Tibial nerve (tissue), 4 donors: ENCODE data around the gene PRRG4. TPM values are rescaled to one million over a fixed set of nuclear protein-coding genes. Genes with fewer than 3 reads are reported as not detected.
"Not testable (repeated sequence)": the region's sequence is repeated elsewhere in the genome, so short reads cannot be mapped to it uniquely, and the experiment has no call there.

Experiments used
- DNase-seq, 2 donors: peaks; one replicate each; pipeline ENCODE4 v3.0.0-alpha.2; 2019; ENCODE audit warnings: low spot score in 2 of 2
- H3K27ac ChIP-seq, 4 donors: fragments of 200-600 bp; sonication (generic) in 3 of 4; one replicate each; pipeline ENCODE4 v1.5.1; 2017 to 2019; ENCODE audit warnings: mild to moderate bottlenecking in 1 of 4
- H3K27me3 ChIP-seq, 2 donors: fragments of 200-600 bp; sonication (generic) in 1 of 2; one replicate each; pipeline versions ENCODE4 v1.5.1 to v1.6.0; 2017 to 2019
- H3K36me3 ChIP-seq, 3 donors: fragments of 200-600 bp; sonication (generic); one replicate each; pipeline ENCODE4 v1.5.1; 2018 to 2019
- H3K4me1 ChIP-seq, 4 donors: fragments of 200-600 bp; sonication (generic) in 3 of 4; one replicate each; pipeline ENCODE4 v1.5.1; 2017 to 2019
- H3K4me3 ChIP-seq, 4 donors: fragments of 200-600 bp; sonication (generic) in 3 of 4; one replicate each; pipeline ENCODE4 v1.5.1; 2017 to 2019; ENCODE audit warnings: mild to moderate bottlenecking in 1 of 4, moderate library complexity in 1 of 4
- H3K9me3 ChIP-seq, 4 donors: fragments of 200-600 bp; sonication (generic) in 3 of 4; one replicate each; pipeline ENCODE4 v1.5.1; 2017 to 2019
- EP300 ChIP-seq, 2 donors: sonication (generic); formaldehyde crosslinking; IDR thresholded peaks; one replicate each; pipeline ENCODE4 v1.6.1; 2017; ENCODE audit warnings: antibody characterized with exemption in 2 of 2, mild to moderate bottlenecking in 1 of 2
- POLR2A ChIP-seq, 2 donors: fragments of 450-650 bp; IDR thresholded peaks; one replicate each; pipeline ENCODE4 v1.6.1; 2017; ENCODE audit warnings: antibody characterized with exemption in 2 of 2, mild to moderate bottlenecking in 2 of 2, moderate library complexity in 2 of 2
- WGBS, 2 donors: methylation state at CpG; one replicate each; pipeline ENCODE4 v1.1.5; 2018; 5-methylcytosine and 5-hydroxymethylcytosine counted together
- total RNA-seq, 4 donors: library from RNA; depleted of rRNA; stranded (reverse); fragments of >200 nt; gene quantifications; one replicate each; pipeline ENCODE4 v1.1.0, GENCODE V29; 2016
- TF ChIP-seq, protein P1 (sequence below), 5 experiments: fragments of 200-600 bp in 3 of 5; fragments of 450-650 bp in 2 of 5; sonication (generic) in 3 of 5; IDR thresholded peaks; one replicate each; pipeline ENCODE4 v1.5.1; 2016 to 2019; ENCODE audit warnings: antibody characterized with exemption in 5 of 5, mild to moderate bottlenecking in 3 of 5, moderate library complexity in 2 of 5

Gene PRRG4
- total RNA-seq, result 10 to 100 TPM; 15.0 to 30.8 (median 28.3) TPM

DNA sequence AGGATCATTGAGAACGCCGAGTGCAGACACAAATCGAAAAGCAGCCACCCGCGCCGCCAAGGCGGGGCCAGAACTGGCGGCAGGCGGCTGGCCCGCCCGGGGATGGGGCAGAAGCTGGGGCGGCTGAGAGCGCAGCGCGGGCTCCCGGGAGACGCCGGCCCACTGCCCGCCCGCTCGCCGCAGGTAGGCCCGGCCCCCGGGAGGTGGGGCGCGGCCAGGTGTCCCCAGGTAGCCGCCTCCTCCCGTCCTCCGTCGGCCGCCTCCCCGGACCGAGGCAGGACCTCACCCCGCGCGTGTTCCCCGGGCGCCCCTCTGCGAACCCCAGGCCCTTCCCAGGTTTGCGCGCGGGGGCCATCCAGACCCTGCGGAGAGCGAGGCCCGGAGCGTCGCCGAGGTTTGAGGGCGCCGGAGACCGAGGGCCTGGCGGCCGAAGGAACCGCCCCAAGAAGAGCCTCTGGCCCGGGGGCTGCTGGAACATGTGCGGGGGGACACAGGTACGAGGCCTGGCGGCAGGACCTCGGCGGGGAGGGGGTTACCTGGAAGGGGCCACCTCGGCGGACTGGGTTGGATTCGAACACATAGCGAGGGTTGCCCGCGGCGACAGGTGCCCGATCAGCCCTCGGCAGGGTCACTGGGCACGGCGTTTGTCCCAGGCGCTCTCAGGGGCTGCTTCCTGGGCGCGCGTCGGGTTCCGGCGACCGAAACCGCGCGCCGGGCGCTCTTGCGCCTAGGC lies at the start of gene PRRG4:
Gene PRRG4 (plus strand): TSS at position 248 of the 733 bp plus-strand sequence. CDS start 603 bp downstream, outside the sequence.
- Histone ChIP-seq H3K36me3 (no peaks in the 10 kb centered on the region), H3K4me1 (peaks cover 0 to 32% (median 6%) of the 10 kb centered on the region in 4 donors), H3K27ac (peak within 1 kb of the TSS; percentile 64 to 90 (median 86)), H3K4me3 (peak within 1 kb of the TSS; percentile 48 to 72 (median 70)), H3K27me3 (no peaks in the 10 kb centered on the region), H3K9me3 (no peaks in the 10 kb centered on the region)
- TF ChIP-seq, protein P1, sequence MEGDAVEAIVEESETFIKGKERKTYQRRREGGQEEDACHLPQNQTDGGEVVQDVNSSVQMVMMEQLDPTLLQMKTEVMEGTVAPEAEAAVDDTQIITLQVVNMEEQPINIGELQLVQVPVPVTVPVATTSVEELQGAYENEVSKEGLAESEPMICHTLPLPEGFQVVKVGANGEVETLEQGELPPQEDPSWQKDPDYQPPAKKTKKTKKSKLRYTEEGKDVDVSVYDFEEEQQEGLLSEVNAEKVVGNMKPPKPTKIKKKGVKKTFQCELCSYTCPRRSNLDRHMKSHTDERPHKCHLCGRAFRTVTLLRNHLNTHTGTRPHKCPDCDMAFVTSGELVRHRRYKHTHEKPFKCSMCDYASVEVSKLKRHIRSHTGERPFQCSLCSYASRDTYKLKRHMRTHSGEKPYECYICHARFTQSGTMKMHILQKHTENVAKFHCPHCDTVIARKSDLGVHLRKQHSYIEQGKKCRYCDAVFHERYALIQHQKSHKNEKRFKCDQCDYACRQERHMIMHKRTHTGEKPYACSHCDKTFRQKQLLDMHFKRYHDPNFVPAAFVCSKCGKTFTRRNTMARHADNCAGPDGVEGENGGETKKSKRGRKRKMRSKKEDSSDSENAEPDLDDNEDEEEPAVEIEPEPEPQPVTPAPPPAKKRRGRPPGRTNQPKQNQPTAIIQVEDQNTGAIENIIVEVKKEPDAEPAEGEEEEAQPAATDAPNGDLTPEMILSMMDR (IDR thresholded peaks at IDR 0.05), result no peak
- no peak for TF ChIP-seq EP300 (IDR thresholded peaks at IDR 0.05)
- TF ChIP-seq POLR2A (IDR thresholded peaks at IDR 0.05), result peak in 1 of 2 donors; percentile 69
- DNase-seq, result peak; percentile 27 to 40
- WGBS, 2 donors, result 1 to 3% methylated on average over 60 to 68 of the region's 85 CpGs

DNA sequence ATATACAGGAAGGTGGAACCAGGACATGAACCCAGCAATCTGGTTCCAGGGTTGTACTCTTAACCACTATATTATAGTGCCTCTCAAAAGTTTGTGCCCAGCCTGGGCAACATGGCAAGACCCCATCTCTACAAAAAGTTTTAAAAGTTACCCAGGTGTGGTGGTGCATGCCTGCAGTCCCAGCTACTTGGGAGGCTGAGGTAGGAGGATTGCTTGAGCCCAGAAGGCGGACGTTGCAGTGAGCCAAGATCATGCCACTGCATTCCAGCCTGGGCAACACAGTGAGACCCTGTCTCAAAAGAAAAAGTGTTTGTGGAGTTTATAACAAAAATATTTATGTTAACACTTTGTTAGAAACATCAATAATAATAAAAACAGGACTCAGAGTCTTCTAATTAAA lies 48.9 kb upstream of the PRRG4 start:
- not testable (repeated sequence) for H3K27ac ChIP-seq, H3K9me3 ChIP-seq, H3K4me3 ChIP-seq, H3K4me1 ChIP-seq, DNase-seq, H3K36me3 ChIP-seq, H3K27me3 ChIP-seq
- WGBS, 2 donors, result 71 to 73% methylated on average over 2 of the region's 2 CpGs

DNA sequence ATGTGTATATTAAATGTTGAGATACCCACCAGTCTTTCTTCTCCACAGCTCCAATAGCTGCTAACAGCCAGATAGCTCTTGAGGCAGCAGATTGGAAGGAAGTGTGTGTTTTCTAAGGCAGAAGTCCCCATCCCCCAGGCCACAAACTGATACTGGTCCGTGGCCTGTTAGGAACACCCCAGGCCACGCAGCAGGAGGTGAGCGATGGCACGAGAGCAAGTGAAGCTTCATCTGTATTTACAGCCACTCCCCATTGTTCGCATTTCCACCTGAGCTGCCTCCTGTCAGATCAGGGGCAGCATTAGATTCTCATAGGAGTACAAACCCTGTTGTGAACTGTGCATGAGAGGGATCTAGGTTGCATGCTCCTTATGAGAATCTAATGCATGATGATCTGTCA lies 48.0 kb upstream of the PRRG4 start:
- H3K4me1 ChIP-seq, result no peaks in the 10 kb centered on the region
- no peak overlapping the region for H3K27ac ChIP-seq
- no peak for DNase-seq

DNA sequence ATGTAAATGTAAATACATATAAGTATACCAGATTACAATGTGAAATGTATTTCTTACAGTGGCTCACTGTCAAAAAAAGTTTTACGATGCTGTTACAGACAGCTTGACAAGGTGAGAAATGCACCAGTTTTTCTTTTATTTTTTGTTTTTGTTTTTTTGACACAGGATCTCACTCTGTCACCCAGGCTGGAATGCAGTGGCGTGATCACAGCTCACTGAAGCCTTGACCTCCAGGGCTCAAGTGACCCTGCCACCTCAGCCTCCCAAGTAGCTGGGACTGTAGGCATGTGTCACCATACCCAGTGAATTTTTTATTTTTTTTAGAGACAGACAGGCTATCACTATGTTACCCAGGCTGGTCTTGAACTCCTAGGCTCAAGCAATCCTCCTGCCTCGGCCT lies 44.5 kb upstream of the PRRG4 start:
- H3K36me3 ChIP-seq, result no peaks in the 10 kb centered on the region
- no peak overlapping the region for H3K4me3 ChIP-seq
- no peaks in the 10 kb centered on the region for H3K27me3 ChIP-seq
- TF ChIP-seq, protein P1 (IDR thresholded peaks at IDR 0.05), result no peak
- TF ChIP-seq EP300 (IDR thresholded peaks at IDR 0.05), result no peak
- TF ChIP-seq POLR2A (IDR thresholded peaks at IDR 0.05), result no peak
- no peak for DNase-seq
- H3K9me3 ChIP-seq, result no peaks in the 10 kb centered on the region
- H3K4me1 ChIP-seq, result no peaks in the 10 kb centered on the region
- 72 to 87% methylated on average over 3 of the region's 3 CpGs for WGBS, 2 donors
- no peak overlapping the region for H3K27ac ChIP-seq

More for the DNA sequence above, 48.0 kb upstream of the PRRG4 start:
- WGBS, 2 donors, result 76 to 89% methylated on average over 1 to 5 of the region's 5 CpGs
- no peaks in the 10 kb centered on the region for H3K9me3 ChIP-seq
- TF ChIP-seq, protein P1 (IDR thresholded peaks at IDR 0.05), result no peak
- TF ChIP-seq EP300 (IDR thresholded peaks at IDR 0.05) (no peak), POLR2A (IDR thresholded peaks at IDR 0.05) (no peak)
- no peaks in the 10 kb centered on the region for H3K36me3 ChIP-seq
- no peaks in the 10 kb centered on the region for H3K27me3 ChIP-seq
- no peak overlapping the region for H3K4me3 ChIP-seq

DNA sequence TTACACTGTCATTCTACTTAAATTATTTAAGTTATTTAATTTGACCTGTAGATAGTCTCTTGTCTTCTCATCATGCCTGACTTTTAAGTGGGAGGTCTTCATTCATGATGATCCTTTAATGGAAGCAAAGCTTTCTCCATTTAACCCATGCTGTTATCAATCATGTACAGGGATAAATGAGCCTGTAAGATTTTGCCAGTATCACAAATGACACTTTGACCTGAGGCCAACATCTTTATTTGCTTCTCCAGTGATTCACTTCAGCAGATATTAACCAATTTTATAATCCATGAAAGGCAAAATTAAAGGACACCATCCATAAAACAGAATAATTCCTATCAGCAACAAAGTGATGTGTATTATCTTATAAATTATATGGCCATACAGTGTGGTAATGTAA lies 42.9 kb upstream of the PRRG4 start:
- Histone ChIP-seq H3K9me3 (no peaks in the 10 kb centered on the region), H3K4me1 (no peaks in the 10 kb centered on the region), H3K27me3 (no peaks in the 10 kb centered on the region), H3K27ac (no peak overlapping the region), H3K36me3 (no peaks in the 10 kb centered on the region), H3K4me3 (no peak overlapping the region)
- DNase-seq, result no peak
- no peak for TF ChIP-seq EP300 (IDR thresholded peaks at IDR 0.05)
- TF ChIP-seq, protein P1 (IDR thresholded peaks at IDR 0.05), result no peak
- TF ChIP-seq POLR2A (IDR thresholded peaks at IDR 0.05), result no peak
